ENCODE measurements around the gene DNMT1.
"Not testable (repeated sequence)": the region's sequence is repeated elsewhere in the genome, so short reads cannot be mapped to it uniquely, and the experiment has no call there.

Gene DNMT1

GRCh38 chr19:10182076-10182475 is 12.7 kb downstream of the DNMT1 start:
- DNase-seq = no peak

- DNase-seq = no peak
These were observed 14.3 kb downstream of the DNMT1 start for GRCh38 chr19:10180459-10180858.

GRCh38 chr19:10180024-10180423 is 14.7 kb downstream of the DNMT1 start:
- not testable (repeated sequence) for DNase-seq

GRCh38 chr19:10173527-10173926 is 21.2 kb downstream of the DNMT1 start:
- no peak for DNase-seq

GRCh38 chr19:10168386-10168948 is 26.3 kb downstream of the DNMT1 start:
- no peak for DNase-seq

- no peak for DNase-seq
These were observed 27.3 kb downstream of the DNMT1 start for GRCh38 chr19:10167459-10167858.

GRCh38 chr19:10166501-10166900 is 28.3 kb downstream of the DNMT1 start:
- not testable (repeated sequence) for DNase-seq

- DNase-seq = no peak
These were observed 28.7 kb downstream of the DNMT1 start for GRCh38 chr19:10166046-10166445.

GRCh38 chr19:10163536-10163935 is 31.2 kb downstream of the DNMT1 start:
- DNase-seq = no peak

- DNase-seq = no peak
These were observed 35.1 kb downstream of the DNMT1 start for GRCh38 chr19:10159610-10160009.

- DNase-seq = no peak
These were observed 36.3 kb downstream of the DNMT1 start for GRCh38 chr19:10158485-10158884.

- no peak for DNase-seq
These were observed 36.7 kb downstream of the DNMT1 start for GRCh38 chr19:10158071-10158470.

GRCh38 chr19:10155839-10156238 is 38.9 kb downstream of the DNMT1 start:
- no peak for DNase-seq

GRCh38 chr19:10152100-10152499 is 42.7 kb downstream of the DNMT1 start:
- no peak for DNase-seq

- DNase-seq = no peak
These were observed 43.2 kb downstream of the DNMT1 start for GRCh38 chr19:10151521-10151920.

- no peak for DNase-seq
These were observed 45.3 kb downstream of the DNMT1 start for GRCh38 chr19:10149427-10149826.

- DNase-seq = no peak
These were observed 48.6 kb downstream of the DNMT1 start for GRCh38 chr19:10146142-10146541.

- no peak for DNase-seq
These were observed 49.7 kb downstream of the DNMT1 start for GRCh38 chr19:10145031-10145430.

GRCh38 chr19:10144361-10144760 is 50.4 kb downstream of the DNMT1 start:
- DNase-seq = no peak

GRCh38 chr19:10143681-10144080 is 51.1 kb downstream of the DNMT1 start:
- DNase-seq = no peak

- DNase-seq = no peak
These were observed 51.9 kb downstream of the DNMT1 start for GRCh38 chr19:10142701-10143375.

- no peak for DNase-seq
These were observed 52.8 kb downstream of the DNMT1 start for GRCh38 chr19:10141973-10142372.

GRCh38 chr19:10141479-10141878 is 53.3 kb downstream of the DNMT1 start:
- DNase-seq = no peak

GRCh38 chr19:10139952-10140351 is 54.8 kb downstream of the DNMT1 start:
- no peak for DNase-seq
